Measurements from ENCODE around the gene SMKR1. TPM values are rescaled to one million over a fixed set of nuclear protein-coding genes. Genes with fewer than 3 reads are reported as not detected.

The SMKR1 gene
- total and polyA plus RNA-seq, 7 donors: 0.22 to 0.74 (median 0.25) TPM; not detected in 4

GRCh38 chr7:129456421-129456820 lies 45.9 kb upstream of the SMKR1 start:
- 88 to 93% (median 89%) methylated on average over 10 of the region's 10 CpGs for WGBS, 3 donors
- H3K4me3 ChIP-seq: no peak overlapping the region

GRCh38 chr7:129457101-129457500 lies 45.2 kb upstream of the SMKR1 start:
- Histone ChIP-seq H3K4me1 (no peaks in the 10 kb centered on the region), H3K9me3 (no peaks in the 10 kb centered on the region), H3K36me3 (ENCODE audit: insufficient read depth in 1 of 2, low read depth in 1 of 2) (peaks cover 20 to 100% of the 10 kb centered on the region in 2 donors), H3K4me3 (no peak overlapping the region), H3K27me3 (ENCODE audit: insufficient read depth in 3 of 3, low read length in 2 of 3) (no peaks in the 10 kb centered on the region), H3K27ac (no peak overlapping the region)
- ATAC-seq (no peak), DNase-seq (no peak)
- WGBS, 3 donors: 85 to 95% (median 89%) methylated on average over 3 of the region's 3 CpGs
- intact Hi-C loops (cut with DNase I): no loop called here
- no peak for TF ChIP-seq CTCF (IDR thresholded peaks at IDR 0.05)

More at GRCh38 chr7:129456421-129456820, 45.9 kb upstream of the SMKR1 start:
- no peak for DNase-seq
- ATAC-seq: no peak
- intact Hi-C loops (cut with DNase I): no loop called here
- Histone ChIP-seq H3K27me3 (ENCODE audit: insufficient read depth in 3 of 3, low read length in 2 of 3) (no peaks in the 10 kb centered on the region), H3K27ac (no peak overlapping the region), H3K36me3 (ENCODE audit: insufficient read depth in 1 of 2, low read depth in 1 of 2) (peaks cover 24 to 100% of the 10 kb centered on the region in 2 donors), H3K9me3 (no peaks in the 10 kb centered on the region), H3K4me1 (no peaks in the 10 kb centered on the region)
- no peak for TF ChIP-seq CTCF (IDR thresholded peaks at IDR 0.05)

GRCh38 chr7:129458171-129458570 lies 44.2 kb upstream of the SMKR1 start:
- WGBS, 3 donors: 94 to 98% (median 98%) methylated on average over 5 of the region's 5 CpGs

GRCh38 chr7:129461809-129462208 lies 40.5 kb upstream of the SMKR1 start:
- ATAC-seq: no peak
- DNase-seq: no peak
- no peak overlapping the region for H3K27ac ChIP-seq
- no peaks in the 10 kb centered on the region for H3K27me3 ChIP-seq (ENCODE audit: insufficient read depth in 3 of 3, low read length in 2 of 3)
- 98 to 100% (median 98%) methylated on average over 2 of the region's 2 CpGs for WGBS, 3 donors
- no peak for TF ChIP-seq CTCF (IDR thresholded peaks at IDR 0.05)
- intact Hi-C loops (cut with DNase I): loop anchor here in 1 of 2 donors (10.0 kb wide), 1 partner anchor 247 kb away; no protein-coding TSS in a partner anchor
- peaks cover 11% of the 10 kb centered on the region for H3K4me1 ChIP-seq
- H3K4me3 ChIP-seq: no peak overlapping the region
- H3K9me3 ChIP-seq: no peaks in the 10 kb centered on the region
- peaks cover 21 to 92% of the 10 kb centered on the region in 2 donors for H3K36me3 ChIP-seq (ENCODE audit: insufficient read depth in 1 of 2, low read depth in 1 of 2)

More at GRCh38 chr7:129458171-129458570, 44.2 kb upstream of the SMKR1 start:
- no peak for DNase-seq
- Histone ChIP-seq H3K4me3 (no peak overlapping the region), H3K36me3 (ENCODE audit: insufficient read depth in 1 of 2, low read depth in 1 of 2) (peaks cover 20 to 100% of the 10 kb centered on the region in 2 donors), H3K9me3 (no peaks in the 10 kb centered on the region), H3K4me1 (no peaks in the 10 kb centered on the region), H3K27me3 (ENCODE audit: insufficient read depth in 3 of 3, low read length in 2 of 3) (no peaks in the 10 kb centered on the region), H3K27ac (no peak overlapping the region)
- intact Hi-C loops (cut with DNase I): no loop called here
- no peak for ATAC-seq
- TF ChIP-seq CTCF (IDR thresholded peaks at IDR 0.05): no peak

GRCh38 chr7:129462420-129462819 lies 39.9 kb upstream of the SMKR1 start:
- WGBS, 3 donors: 67 to 85% (median 84%) methylated on average over 1 of the region's 1 CpG
- H3K36me3 ChIP-seq (ENCODE audit: insufficient read depth in 1 of 2, low read depth in 1 of 2): peaks cover 19 to 92% of the 10 kb centered on the region in 2 donors
- no peak for TF ChIP-seq CTCF (IDR thresholded peaks at IDR 0.05)
- intact Hi-C loops (cut with DNase I): loop anchor here in 1 of 2 donors (10.0 kb wide), 1 partner anchor 248 kb away; no protein-coding TSS in a partner anchor
- no peaks in the 10 kb centered on the region for H3K27me3 ChIP-seq (ENCODE audit: insufficient read depth in 3 of 3, low read length in 2 of 3)
- H3K9me3 ChIP-seq: no peaks in the 10 kb centered on the region
- H3K27ac ChIP-seq: no peak overlapping the region
- DNase-seq: no peak
- H3K4me1 ChIP-seq: peaks cover 17% of the 10 kb centered on the region
- H3K4me3 ChIP-seq: no peak overlapping the region
- no peak for ATAC-seq

Measured in psoas muscle (tissue), 8 donors.